HepG2 (cell line): Measurements from ENCODE around the gene RELB. TPM values are rescaled to one million over a fixed set of nuclear protein-coding genes. Genes with fewer than 3 reads are reported as not detected.

ENCODE experiments used
- BCLAF1 ChIP-seq: fragments of 450-650 bp; IDR thresholded peaks from 2 replicates; pipeline ENCODE4 v1.6.1; 2017; ENCODE audit warnings: mild to moderate bottlenecking
- CAMTA2 ChIP-seq: sonication (generic); formaldehyde crosslinking; IDR thresholded peaks from 2 replicates; pipeline ENCODE4 v1.4.0; 2020; ENCODE audit warnings: mild to moderate bottlenecking, missing genetic modification reagents, borderline replicate concordance
- DNMT3B ChIP-seq: conservative IDR thresholded peaks from 2 replicates; pipeline ENCODE4 v1.6.1; 2016; ENCODE audit warnings: missing biosample characterization, control low read depth
- ETV5 ChIP-seq: IDR thresholded peaks from 2 replicates; pipeline ENCODE4 v1.6.1; 2018; ENCODE audit warnings: missing biosample characterization, missing genetic modification reagents, inconsistent platforms, borderline replicate concordance
- IRF1 ChIP-seq: sonication (generic); formaldehyde crosslinking; IDR thresholded peaks from 2 replicates; pipeline ENCODE4 v1.4.0; 2020; ENCODE audit warnings: low read depth, mild to moderate bottlenecking, missing genetic modification reagents
- NPAS2 ChIP-seq: sonication (generic); formaldehyde crosslinking; IDR thresholded peaks from 2 replicates; pipeline ENCODE4 v1.8.0; 2022; ENCODE audit warnings: mild to moderate bottlenecking, missing genetic modification reagents, borderline replicate concordance
- RNF219 ChIP-seq: sonication (generic); formaldehyde crosslinking; IDR thresholded peaks from 2 replicates; pipeline ENCODE4 v1.5.0; 2020; ENCODE audit warnings: mild to moderate bottlenecking, missing genetic modification reagents
- ZBTB33 ChIP-seq: sonication (generic); formaldehyde crosslinking; IDR thresholded peaks from 2 replicates; pipeline ENCODE4 v1.4.0; 2020; ENCODE audit warnings: missing genetic modification reagents
- ZKSCAN8 ChIP-seq: IDR thresholded peaks from 2 replicates; pipeline ENCODE4 v1.6.1; 2016; ENCODE audit warnings: borderline replicate concordance, missing genetic modification reagents, missing compliant biosample characterization
- ZNF17 ChIP-seq: sonication (generic); formaldehyde crosslinking; IDR thresholded peaks from 2 replicates; pipeline ENCODE4 v1.5.0; 2020; ENCODE audit warnings: mild to moderate bottlenecking, missing genetic modification reagents
- ZNF225 ChIP-seq: sonication (generic); formaldehyde crosslinking; IDR thresholded peaks from 2 replicates; pipeline ENCODE4 v1.4.0; 2020; ENCODE audit warnings: mild to moderate bottlenecking, missing genetic modification reagents
- ZNF432 ChIP-seq: sonication (generic); formaldehyde crosslinking; IDR thresholded peaks from 2 replicates; pipeline ENCODE4 v1.5.0; 2020; ENCODE audit warnings: missing genetic modification reagents, mild to moderate bottlenecking, borderline replicate concordance
- ZNF44 ChIP-seq: sonication (generic); formaldehyde crosslinking; IDR thresholded peaks from 2 replicates; pipeline ENCODE4 v1.5.1; 2020; ENCODE audit warnings: mild to moderate bottlenecking, missing genetic modification reagents
- ZNF766 ChIP-seq: sonication (generic); formaldehyde crosslinking; IDR thresholded peaks from 2 replicates; pipeline ENCODE4 v1.5.0; 2020; ENCODE audit warnings: missing genetic modification reagents, borderline replicate concordance
- polyA plus RNA-seq, 8 experiments: library from polyadenylated mRNA; depleted of rRNA in 3 of 8; stranded (reverse) in 7 of 8; unstranded in 1 of 8; fragments of >200 nt; fragmentation: Illumina TruSeq in 4 of 8; extraction: Trizol in 4 of 8; gene quantifications; 2 replicates each; pipeline versions ENCODE4 v1.2.1 to v1.2.3, GENCODE V29; 2011 to 2016; ENCODE audit warnings: low read depth in 4 of 8, missing spikeins in 1 of 8, mixed read lengths in 1 of 8; ENCODE audit not compliant: insufficient read depth in 1 of 8
- total RNA-seq, 5 experiments: library from RNA; depleted of rRNA; stranded (reverse); fragments of >200 nt; fragmentation: Illumina TruSeq; extraction: Trizol; gene quantifications; 2 replicates each; pipeline ENCODE4 v1.2.3, GENCODE V29; 2016; ENCODE audit warnings: low read depth in 1 of 5
- TF ChIP-seq, protein P1 (sequence below): sonication (generic); formaldehyde crosslinking; IDR thresholded peaks from 2 replicates; pipeline ENCODE4 v1.9.0; 2022; ENCODE audit warnings: low read depth, missing genetic modification reagents
- TF ChIP-seq, protein P2 (sequence below): sonication (generic); formaldehyde crosslinking; IDR thresholded peaks from 2 replicates; pipeline ENCODE4 v1.4.0; 2020; ENCODE audit warnings: mild to moderate bottlenecking, low read depth, missing genetic modification reagents

RELB gene
- total and polyA plus RNA-seq, 2 of the 13 experiments (the other 11 are each of a cell fraction or from before 2014, with no cell fraction given), result 1.9 to 3.5 TPM

DNA sequence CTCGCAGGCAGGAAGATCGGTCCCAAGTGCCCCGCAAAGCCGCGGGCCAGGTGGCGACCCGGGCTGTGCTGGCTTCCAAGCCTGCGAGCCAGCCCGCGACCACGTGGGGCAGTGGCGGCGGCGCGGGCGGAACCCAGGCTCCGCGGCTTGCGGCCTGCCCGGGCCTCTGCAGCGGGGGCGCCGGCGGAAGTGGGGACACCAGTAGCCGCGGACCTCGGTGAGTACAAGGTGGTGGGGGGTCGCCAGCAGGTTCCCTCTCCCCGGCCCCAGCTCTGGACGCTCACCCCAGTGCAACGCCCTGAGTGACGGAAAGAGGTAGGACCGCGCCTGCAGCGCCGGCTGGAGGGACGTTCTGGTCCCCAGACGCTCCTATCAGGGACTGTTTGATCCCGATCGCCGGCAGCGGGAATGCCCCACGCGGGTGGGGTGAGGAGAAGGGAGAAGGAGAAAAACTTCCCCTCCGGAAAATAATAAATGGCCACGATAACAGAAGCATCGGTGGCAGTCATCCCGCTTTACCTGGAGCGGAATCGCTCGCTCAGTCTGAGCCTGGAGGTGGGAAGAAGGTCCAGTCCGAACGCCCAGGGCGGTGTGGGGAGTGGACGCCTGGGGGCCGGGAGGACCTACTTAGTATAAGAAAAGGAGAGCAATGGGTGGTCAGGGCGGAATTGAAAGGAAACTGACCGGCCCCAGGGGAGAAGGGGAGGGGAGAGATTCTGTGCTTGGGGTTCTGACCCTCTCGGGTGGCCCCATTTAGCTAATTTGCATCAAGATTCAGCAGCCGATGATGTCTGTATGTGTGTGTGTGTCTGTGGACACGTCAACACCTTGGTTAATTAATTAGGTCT is 78.0 kb downstream of the RELB start, which contains the start of gene GEMIN7 (continued):
- peak; percentile 68; the same call in 1 of the 2 replicates for TF ChIP-seq ZNF766
- TF ChIP-seq ZNF17 (CRISPR knock-in tag), result no peak
- TF ChIP-seq ZNF225 (CRISPR knock-in tag), result peak; percentile 86; the same call in 1 of the 2 replicates
- TF ChIP-seq ZBTB33 (CRISPR knock-in tag), result peak; percentile 50; the same call in 1 of the 2 replicates
- TF ChIP-seq, protein P1, sequence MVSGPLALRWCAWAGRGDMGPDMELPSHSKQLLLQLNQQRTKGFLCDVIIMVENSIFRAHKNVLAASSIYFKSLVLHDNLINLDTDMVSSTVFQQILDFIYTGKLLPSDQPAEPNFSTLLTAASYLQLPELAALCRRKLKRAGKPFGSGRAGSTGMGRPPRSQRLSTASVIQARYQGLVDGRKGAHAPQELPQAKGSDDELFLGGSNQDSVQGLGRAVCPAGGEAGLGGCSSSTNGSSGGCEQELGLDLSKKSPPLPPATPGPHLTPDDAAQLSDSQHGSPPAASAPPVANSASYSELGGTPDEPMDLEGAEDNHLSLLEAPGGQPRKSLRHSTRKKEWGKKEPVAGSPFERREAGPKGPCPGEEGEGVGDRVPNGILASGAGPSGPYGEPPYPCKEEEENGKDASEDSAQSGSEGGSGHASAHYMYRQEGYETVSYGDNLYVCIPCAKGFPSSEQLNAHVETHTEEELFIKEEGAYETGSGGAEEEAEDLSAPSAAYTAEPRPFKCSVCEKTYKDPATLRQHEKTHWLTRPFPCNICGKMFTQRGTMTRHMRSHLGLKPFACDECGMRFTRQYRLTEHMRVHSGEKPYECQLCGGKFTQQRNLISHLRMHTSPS (CRISPR knock-in tag), result no peak; the same call in 1 of the 2 replicates
- no peak for TF ChIP-seq BCLAF1
- peak; percentile 84; the same call in 1 of the 2 replicates for TF ChIP-seq CAMTA2
- peak; percentile 46; the same call in 1 of the 2 replicates for TF ChIP-seq RNF219 (CRISPR knock-in tag)
- peak; percentile 67 for TF ChIP-seq ZKSCAN8 (CRISPR knock-in tag)
- peak; percentile 55 for TF ChIP-seq ETV5 (CRISPR knock-in tag)
- no peak for TF ChIP-seq NPAS2 (CRISPR knock-in tag)
- TF ChIP-seq IRF1 (CRISPR knock-in tag), result 0 out of 2 replicates have a peak, but pooled peaks have one; percentile 35
- TF ChIP-seq DNMT3B, result no peak
- TF ChIP-seq, protein P2, sequence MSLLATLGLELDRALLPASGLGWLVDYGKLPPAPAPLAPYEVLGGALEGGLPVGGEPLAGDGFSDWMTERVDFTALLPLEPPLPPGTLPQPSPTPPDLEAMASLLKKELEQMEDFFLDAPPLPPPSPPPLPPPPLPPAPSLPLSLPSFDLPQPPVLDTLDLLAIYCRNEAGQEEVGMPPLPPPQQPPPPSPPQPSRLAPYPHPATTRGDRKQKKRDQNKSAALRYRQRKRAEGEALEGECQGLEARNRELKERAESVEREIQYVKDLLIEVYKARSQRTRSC, result no peak; the same call in 1 of the 2 replicates
- no peak for TF ChIP-seq ZNF432 (CRISPR knock-in tag)
- TF ChIP-seq ZNF44 (CRISPR knock-in tag), result no peak
